Mesothelial cell of epicardium (in vitro differentiated cells): Measurements from ENCODE around the gene SLC43A3. TPM values are rescaled to one million over a fixed set of nuclear protein-coding genes. Genes with fewer than 3 reads are reported as not detected.
A peak's percentile ranks its signal among the peaks of the same experiment; 100 is the strongest.

Experiments
- DNase-seq, 2 experiments: peaks; one replicate each; pipeline ENCODE4 v3.0.0; 2021; ENCODE audit warnings: low spot score in 2 of 2; ENCODE audit not compliant: unreplicated experiment in 2 of 2
- H3K27ac Mint-ChIP-seq: 2 replicates; pipeline ENCODE4 v1.8.0; 2021; ENCODE audit warnings: mixed read lengths
- H3K27me3 Mint-ChIP-seq: 2 replicates; pipeline ENCODE4 v1.8.0; 2021; ENCODE audit warnings: low read depth, mixed read lengths
- H3K36me3 Mint-ChIP-seq: 2 replicates; pipeline ENCODE4 v1.8.0; 2021; ENCODE audit warnings: mixed read lengths
- H3K4me1 Mint-ChIP-seq: 2 replicates; pipeline ENCODE4 v1.8.0; 2021; ENCODE audit warnings: mixed read lengths
- H3K4me3 Mint-ChIP-seq: 2 replicates; pipeline ENCODE4 v1.8.0; 2021; ENCODE audit warnings: mild to moderate bottlenecking, moderate library complexity, mixed read lengths
- H3K9me3 Mint-ChIP-seq: 2 replicates; pipeline ENCODE4 v1.8.0; 2021; ENCODE audit warnings: mixed read lengths
- total RNA-seq: library from RNA; stranded (reverse); gene quantifications from 3 replicates; pipeline ENCODE4 v1.2.1, GENCODE V29; 2021
- TF ChIP-seq, protein P1 (sequence below): fragments of 200-600 bp; sonication (generic); IDR thresholded peaks from one replicate; pipeline ENCODE4 v1.5.0; 2021; ENCODE audit warnings: antibody characterized with exemption; ENCODE audit not compliant: unreplicated experiment

The SLC43A3 gene
- total RNA-seq, 1 donor from 2014 or later = 11.8 TPM

DNA sequence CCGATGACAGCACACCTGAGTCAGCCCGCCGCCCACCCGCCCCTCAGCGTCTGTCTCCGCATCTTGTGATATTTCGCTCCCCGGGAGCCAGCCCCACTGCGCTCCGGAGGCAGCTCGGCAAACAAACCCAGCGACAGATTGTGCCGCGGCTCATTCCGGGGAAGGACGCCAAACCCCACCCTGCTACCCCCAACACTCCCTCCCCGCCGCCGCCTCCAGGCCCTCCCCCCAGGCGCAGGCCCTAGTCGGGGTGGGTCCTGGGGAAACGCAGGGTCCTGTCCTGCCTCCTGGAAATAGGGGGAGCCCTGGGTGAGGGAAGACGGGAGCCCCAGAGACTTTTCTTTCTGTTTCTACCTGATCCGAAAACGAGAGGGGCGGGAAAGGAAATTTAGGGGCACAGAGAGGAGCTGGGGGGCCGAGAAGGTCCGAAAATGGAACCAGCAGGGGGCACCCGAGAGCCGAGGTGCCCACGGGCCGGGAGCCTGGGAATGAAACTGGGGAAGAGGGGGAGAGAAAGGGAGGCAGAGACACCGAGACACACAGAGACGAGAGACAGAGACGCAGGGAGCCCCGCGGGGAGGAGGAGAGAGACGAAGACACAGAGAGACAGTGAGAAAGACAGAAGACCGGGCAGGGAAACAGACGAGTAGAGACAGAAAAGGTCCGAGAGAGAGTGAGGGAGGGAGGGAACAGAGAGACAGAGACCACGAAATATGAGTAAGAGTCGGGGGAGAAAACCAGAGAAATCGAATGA, 31.7 kb upstream of the SLC43A3 start:
- no peaks in the 10 kb centered on the region for H3K9me3 Mint-ChIP-seq
- TF ChIP-seq, protein P1, sequence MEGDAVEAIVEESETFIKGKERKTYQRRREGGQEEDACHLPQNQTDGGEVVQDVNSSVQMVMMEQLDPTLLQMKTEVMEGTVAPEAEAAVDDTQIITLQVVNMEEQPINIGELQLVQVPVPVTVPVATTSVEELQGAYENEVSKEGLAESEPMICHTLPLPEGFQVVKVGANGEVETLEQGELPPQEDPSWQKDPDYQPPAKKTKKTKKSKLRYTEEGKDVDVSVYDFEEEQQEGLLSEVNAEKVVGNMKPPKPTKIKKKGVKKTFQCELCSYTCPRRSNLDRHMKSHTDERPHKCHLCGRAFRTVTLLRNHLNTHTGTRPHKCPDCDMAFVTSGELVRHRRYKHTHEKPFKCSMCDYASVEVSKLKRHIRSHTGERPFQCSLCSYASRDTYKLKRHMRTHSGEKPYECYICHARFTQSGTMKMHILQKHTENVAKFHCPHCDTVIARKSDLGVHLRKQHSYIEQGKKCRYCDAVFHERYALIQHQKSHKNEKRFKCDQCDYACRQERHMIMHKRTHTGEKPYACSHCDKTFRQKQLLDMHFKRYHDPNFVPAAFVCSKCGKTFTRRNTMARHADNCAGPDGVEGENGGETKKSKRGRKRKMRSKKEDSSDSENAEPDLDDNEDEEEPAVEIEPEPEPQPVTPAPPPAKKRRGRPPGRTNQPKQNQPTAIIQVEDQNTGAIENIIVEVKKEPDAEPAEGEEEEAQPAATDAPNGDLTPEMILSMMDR = peak; percentile 82
- DNase-seq = peak in 1 of 2 experiments; percentile 72
- H3K36me3 Mint-ChIP-seq = no peaks in the 10 kb centered on the region
- H3K4me3 Mint-ChIP-seq = peak overlapping the region; percentile 50
- H3K4me1 Mint-ChIP-seq = peaks cover 18% of the 10 kb centered on the region
- H3K27ac Mint-ChIP-seq = no peak overlapping the region
- peaks cover 92% of the 10 kb centered on the region for H3K27me3 Mint-ChIP-seq

DNA sequence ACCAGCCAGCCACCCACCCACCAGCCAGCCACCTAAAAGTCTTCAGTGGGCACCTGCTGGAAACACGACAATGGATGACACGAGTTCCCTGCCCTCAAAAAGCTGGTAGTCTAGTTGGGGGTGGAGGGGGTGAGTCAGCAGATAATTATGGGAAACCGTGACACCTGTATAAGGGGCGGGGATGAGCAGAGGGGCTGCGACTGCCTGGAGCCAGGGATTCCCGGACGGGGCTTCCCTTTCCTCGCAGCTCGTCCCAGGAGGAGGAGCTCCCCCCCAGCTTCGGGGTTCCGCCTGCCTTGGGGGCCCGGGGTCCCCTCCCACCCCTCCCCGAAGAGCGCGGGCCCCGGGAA, 31.1 kb upstream of the SLC43A3 start:
- TF ChIP-seq, protein P1 = no peak
- no peaks in the 10 kb centered on the region for H3K36me3 Mint-ChIP-seq
- H3K4me1 Mint-ChIP-seq = peaks cover 18% of the 10 kb centered on the region
- no peak for DNase-seq
- no peak overlapping the region for H3K4me3 Mint-ChIP-seq
- H3K27me3 Mint-ChIP-seq = peaks cover 92% of the 10 kb centered on the region
- no peaks in the 10 kb centered on the region for H3K9me3 Mint-ChIP-seq
- H3K27ac Mint-ChIP-seq = no peak overlapping the region

DNA sequence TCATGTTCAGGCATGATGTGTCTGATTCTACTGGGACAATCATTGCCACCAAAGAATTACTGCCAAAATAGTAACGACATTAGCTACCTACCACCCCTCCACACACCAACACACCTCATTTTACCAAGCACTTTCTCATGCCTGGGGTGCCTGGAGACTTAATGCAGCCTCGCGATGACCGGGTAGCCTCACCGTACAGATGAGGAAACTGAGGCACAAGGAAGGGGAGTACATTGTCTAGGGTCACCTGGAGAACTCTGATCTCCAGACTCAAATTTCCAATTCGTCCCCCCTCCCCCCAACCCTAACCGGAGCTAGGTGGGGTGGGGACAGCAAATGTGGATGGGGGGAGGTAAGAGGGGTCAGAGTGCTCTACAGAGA, 30.7 kb upstream of the SLC43A3 start:
- peak overlapping the region; percentile 47 for H3K4me3 Mint-ChIP-seq
- peaks cover 18% of the 10 kb centered on the region for H3K4me1 Mint-ChIP-seq
- H3K9me3 Mint-ChIP-seq = no peaks in the 10 kb centered on the region
- TF ChIP-seq, protein P1 = peak; percentile 1
- no peak overlapping the region for H3K27ac Mint-ChIP-seq
- DNase-seq = no peak
- H3K27me3 Mint-ChIP-seq = peaks cover 92% of the 10 kb centered on the region
- no peaks in the 10 kb centered on the region for H3K36me3 Mint-ChIP-seq

DNA sequence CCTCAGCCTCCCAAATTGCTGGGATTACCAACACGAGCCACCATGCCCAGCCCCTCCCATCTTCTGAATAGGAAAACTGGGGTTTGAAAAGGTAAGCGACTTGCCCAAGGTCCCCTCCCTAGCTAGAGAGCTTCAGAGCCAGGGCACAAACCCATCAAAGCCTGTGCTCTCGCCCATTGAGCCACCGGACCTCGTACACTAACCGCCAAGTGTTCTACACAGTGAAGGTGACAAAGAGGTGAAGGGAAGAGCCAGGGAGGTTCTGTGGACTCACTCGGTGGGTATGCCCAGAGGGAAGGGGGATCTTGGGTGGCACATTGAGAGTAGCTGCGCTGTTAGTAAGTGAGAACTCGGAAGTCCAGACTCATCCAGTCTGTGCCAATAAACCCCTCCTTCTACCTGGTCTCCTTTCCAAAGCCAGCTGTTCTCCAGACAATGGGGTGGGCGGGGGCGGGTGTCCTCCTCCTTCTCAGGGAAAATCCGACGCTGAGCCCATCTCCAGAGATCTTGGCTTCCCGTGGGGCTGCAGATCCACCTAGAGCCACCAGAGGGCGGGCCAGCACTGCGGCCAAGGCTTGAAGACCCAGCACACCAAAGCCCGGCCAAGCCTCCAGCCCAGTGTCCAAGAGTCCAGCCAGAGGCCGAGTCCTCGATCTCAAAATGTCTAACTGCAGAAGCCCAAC, 30.2 kb upstream of the SLC43A3 start:
- peak; percentile 59 to 91 for DNase-seq
- Mint-ChIP-seq H3K27ac (no peak overlapping the region), H3K4me1 (peaks cover 18% of the 10 kb centered on the region)

DNA sequence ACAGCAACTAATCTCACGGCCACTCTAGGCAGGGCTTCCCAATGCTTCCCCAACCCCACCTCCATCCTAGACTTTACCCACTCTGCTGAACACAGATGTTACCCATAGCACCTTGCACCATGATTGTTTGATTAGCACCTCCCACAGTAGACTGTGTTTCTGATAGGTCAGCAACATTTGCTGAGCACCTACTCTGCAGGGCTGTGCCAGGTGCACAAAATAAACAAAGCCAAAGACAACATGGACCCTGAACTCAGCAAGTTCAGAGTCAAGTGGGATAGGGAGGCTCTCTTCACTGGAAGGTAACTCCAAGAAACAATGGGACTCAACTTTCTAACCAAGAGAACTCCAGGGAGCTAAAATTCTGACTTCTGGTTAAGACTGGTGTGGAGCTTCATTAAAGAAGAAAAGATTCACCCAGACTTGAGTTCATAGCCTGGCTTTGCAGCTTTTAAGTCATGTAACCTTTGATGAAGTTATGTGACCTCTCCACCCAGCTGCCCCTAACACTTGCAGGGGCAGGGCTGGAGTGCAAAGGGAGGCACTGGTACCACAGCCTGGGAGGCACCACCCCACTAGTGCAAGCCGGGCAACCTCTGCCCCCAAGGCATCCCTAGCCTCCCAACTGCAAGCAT, 26.7 kb upstream of the SLC43A3 start:
- no peaks in the 10 kb centered on the region for H3K9me3 Mint-ChIP-seq
- H3K4me3 Mint-ChIP-seq = no peak overlapping the region
- no peak overlapping the region for H3K27ac Mint-ChIP-seq
- no peak for DNase-seq
- H3K27me3 Mint-ChIP-seq = peaks cover 89% of the 10 kb centered on the region
- TF ChIP-seq, protein P1 = no peak
- no peaks in the 10 kb centered on the region for H3K36me3 Mint-ChIP-seq
- peaks cover 5% of the 10 kb centered on the region for H3K4me1 Mint-ChIP-seq

More for the DNA sequence above, 30.2 kb upstream of the SLC43A3 start:
- TF ChIP-seq, protein P1 = peak; percentile 96
- H3K4me3 Mint-ChIP-seq = peak overlapping the region; percentile 47
- no peaks in the 10 kb centered on the region for H3K9me3 Mint-ChIP-seq
- no peaks in the 10 kb centered on the region for H3K36me3 Mint-ChIP-seq
- H3K27me3 Mint-ChIP-seq = peaks cover 92% of the 10 kb centered on the region
